GM12878 (cell line): ENCODE data around the gene ITM2C. TPM values are rescaled to one million over a fixed set of nuclear protein-coding genes. Genes with fewer than 3 reads are reported as not detected.
A peak's percentile ranks its signal among the peaks of the same experiment; 100 is the strongest.

Experiments used
- CTCF ChIP-seq, 3 experiments: IDR thresholded peaks in 2 of 3; conservative IDR thresholded peaks in 1 of 3; 2 replicates each; pipeline ENCODE4 v1.5.1; 2011; ENCODE audit warnings: low read depth in 3 of 3, low read length in 3 of 3, mild to moderate bottlenecking in 3 of 3, control low read depth in 2 of 3, moderate library complexity in 2 of 3, inconsistent platforms in 1 of 3, mixed read lengths in 1 of 3; ENCODE audit not compliant: control insufficient read depth in 2 of 3, insufficient read depth in 1 of 3; ENCODE audit errors: extremely low read depth in 1 of 3
- EP300 ChIP-seq, 2 experiments: fragments of 150-350 bp in 1 of 2; IDR thresholded peaks; 2 replicates each; pipeline ENCODE4 v1.6.1; 2011 to 2012; ENCODE audit warnings: low read depth in 2 of 2, low read length in 2 of 2, borderline replicate concordance in 1 of 2, improper control_type of control experiment in 1 of 2, inconsistent platforms in 1 of 2; ENCODE audit not compliant: control insufficient read depth in 1 of 2
- FOXM1 ChIP-seq: IDR thresholded peaks from 2 replicates; pipeline ENCODE4 v1.6.1; 2012; ENCODE audit warnings: low read depth, mild to moderate bottlenecking, inconsistent platforms, low read length, moderate library complexity
- MEF2A ChIP-seq: IDR thresholded peaks from 2 replicates; pipeline ENCODE4 v1.6.1; 2011; ENCODE audit warnings: low read depth, mild to moderate bottlenecking, low read length, moderate library complexity; ENCODE audit not compliant: insufficient read depth
- NFIC ChIP-seq: IDR thresholded peaks from 2 replicates; pipeline ENCODE4 v1.6.1; 2012; ENCODE audit warnings: low read depth, mild to moderate bottlenecking, inconsistent platforms, low read length, moderate library complexity
- NR2F1 ChIP-seq: fragments of 450-650 bp; conservative IDR thresholded peaks from 2 replicates; pipeline ENCODE4 v1.6.1; 2017; ENCODE audit warnings: mild to moderate bottlenecking
- PAX8 ChIP-seq: fragments of 450-650 bp; IDR thresholded peaks from 2 replicates; pipeline ENCODE4 v1.6.1; 2017; ENCODE audit warnings: mild to moderate bottlenecking, moderate library complexity
- POLR2A ChIP-seq: IDR thresholded peaks from 2 replicates; pipeline ENCODE4 v1.6.1; 2011; ENCODE audit warnings: low read depth, mild to moderate bottlenecking, low read length
- RB1 ChIP-seq: fragments of 450-650 bp; formaldehyde crosslinking; IDR thresholded peaks from 2 replicates; pipeline ENCODE4 v1.6.1; 2017; ENCODE audit warnings: mild to moderate bottlenecking, borderline replicate concordance
- ZBTB11 ChIP-seq: fragments of 450-650 bp; formaldehyde crosslinking; IDR thresholded peaks from 2 replicates; pipeline ENCODE4 v1.5.0; 2022; ENCODE audit warnings: mild to moderate bottlenecking, missing genetic modification characterization
- polyA plus RNA-seq, 11 experiments: library from polyadenylated mRNA; depleted of rRNA in 4 of 11; unstranded in 6 of 11; stranded (reverse) in 5 of 11; fragments of >200 nt; fragmentation: Nextera tagmentation in 4 of 11; fragmentation: Illumina TruSeq in 1 of 11; extraction: Ambion mirVana in 4 of 11; extraction: Trizol in 1 of 11; gene quantifications; 1 replicate in 1 of 11; 2 replicates in 10 of 11; pipeline versions ENCODE4 v1.2.1 to v1.2.3, GENCODE V29; 2011 to 2016; ENCODE audit warnings: inconsistent platforms in 2 of 11, missing spikeins in 2 of 11, low read depth in 1 of 11
- total RNA-seq, 4 experiments: library from RNA; depleted of rRNA in 3 of 4; stranded (reverse); fragments of >200 nt in 3 of 4; fragmentation: Illumina TruSeq in 1 of 4; extraction: Trizol in 1 of 4; gene quantifications; 2 replicates each; pipeline versions ENCODE4 v1.2.1 to v1.2.3, GENCODE V29; 2013 to 2021

ITM2C gene
- total and polyA plus RNA-seq, 10 of the 15 experiments (the other 5 are each of a cell fraction or from before 2014, with no cell fraction given), result 5.4 to 195 (median 149) TPM

GRCh38 chr2:230902180-230902899, 37.6 kb downstream of the ITM2C start (continued):
- TF ChIP-seq ZBTB11, result no peak
- TF ChIP-seq MEF2A, result peak; percentile 41; the same call in 1 of the 2 replicates
- TF ChIP-seq NR2F1, result no peak
- TF ChIP-seq RB1, result no peak
- TF ChIP-seq NFIC, result no peak
- TF ChIP-seq PAX8, result no peak
- TF ChIP-seq EP300 (IDR thresholded peaks at IDR 0.05; ENCODE audit: borderline replicate concordance in 1 of 2, control insufficient read depth in 1 of 2, low read depth in 2 of 2, low read length in 2 of 2), result no peak
- TF ChIP-seq FOXM1, result 0 out of 2 replicates have a peak, but pooled peaks have one; percentile 50
- TF ChIP-seq CTCF (IDR thresholded peaks at IDR 0.05 in 2 of 3, conservative IDR thresholded peaks at IDR 0.05 in 1 of 3; ENCODE audit: control insufficient read depth in 2 of 3, extremely low read depth in 1 of 3, insufficient read depth in 1 of 3, low read depth in 3 of 3, low read length in 3 of 3), result peak; percentile 98 to 99 (median 98); a peak in 5 of 6 replicates
- TF ChIP-seq POLR2A, result no peak
- TF ChIP-seq, all 136 proteins: peak for 12
